Anterior cingulate cortex (tissue), 58 donors: ENCODE results near the gene DDX6.
A peak's percentile ranks its signal among the peaks of the same experiment; 100 is the strongest.
"Not testable (repeated sequence)": the region's sequence is repeated elsewhere in the genome, so short reads cannot be mapped to it uniquely, and the experiment has no call there.

ENCODE experiments used
- DNase-seq, 58 donors: peaks; one replicate each; lab custom pipeline; 2025; lab: John Stamatoyannopoulos, UW

DDX6 gene

GRCh38 chr11:118748056-118748455 is 42.9 kb downstream of the DDX6 start:
- no peak for DNase-seq

DNA sequence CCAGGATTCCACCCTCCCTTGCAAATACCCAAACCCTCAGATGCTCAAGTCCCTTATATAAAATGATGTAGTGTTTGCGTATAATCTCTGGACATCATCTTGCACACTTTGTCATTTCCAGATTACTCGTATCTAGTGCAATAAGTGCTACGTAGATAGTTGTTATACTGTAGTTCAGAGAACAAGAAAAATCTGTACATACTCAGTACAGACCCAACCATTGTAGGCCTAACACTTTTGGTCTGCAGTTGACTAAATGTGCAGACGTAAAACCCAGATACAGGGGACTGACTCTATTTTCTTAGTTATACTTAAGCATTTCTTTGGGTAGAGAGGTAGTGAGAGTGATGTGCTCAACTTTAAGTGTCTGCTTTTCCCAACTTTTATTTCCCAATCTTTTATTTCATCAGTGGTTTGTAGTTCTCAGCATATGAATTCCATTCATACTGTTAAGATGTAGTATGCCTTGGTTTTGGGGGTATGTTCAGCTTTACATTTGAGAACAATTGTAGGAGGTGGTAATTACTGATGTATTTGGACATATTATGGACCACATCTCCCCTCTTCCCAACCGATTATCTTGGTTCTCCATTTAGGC is 43.9 kb downstream of the DDX6 start:
- no peak for DNase-seq

- no peak for DNase-seq
These were observed 46.9 kb downstream of the DDX6 start for GRCh38 chr11:118744046-118744445.

DNA sequence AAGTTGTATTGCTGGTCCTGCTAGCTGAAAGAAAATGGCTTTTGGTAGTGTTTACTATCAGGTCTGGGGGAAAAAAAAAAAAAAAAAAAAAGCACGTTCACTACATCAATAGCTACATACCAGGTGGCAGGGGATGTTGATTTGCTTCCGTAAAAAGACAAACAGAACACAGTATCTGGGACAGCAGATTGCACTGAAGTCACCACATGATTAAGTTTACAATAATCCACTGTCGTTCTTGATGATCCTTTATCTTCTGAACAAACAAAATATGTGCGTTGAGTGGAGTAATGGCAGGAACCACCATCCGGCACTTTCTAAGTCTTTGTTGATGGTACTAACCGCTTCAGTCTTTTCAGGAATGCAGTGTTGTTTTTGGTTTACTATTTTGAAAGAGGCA is 48.7 kb downstream of the DDX6 start:
- DNase-seq: no peak

DNA sequence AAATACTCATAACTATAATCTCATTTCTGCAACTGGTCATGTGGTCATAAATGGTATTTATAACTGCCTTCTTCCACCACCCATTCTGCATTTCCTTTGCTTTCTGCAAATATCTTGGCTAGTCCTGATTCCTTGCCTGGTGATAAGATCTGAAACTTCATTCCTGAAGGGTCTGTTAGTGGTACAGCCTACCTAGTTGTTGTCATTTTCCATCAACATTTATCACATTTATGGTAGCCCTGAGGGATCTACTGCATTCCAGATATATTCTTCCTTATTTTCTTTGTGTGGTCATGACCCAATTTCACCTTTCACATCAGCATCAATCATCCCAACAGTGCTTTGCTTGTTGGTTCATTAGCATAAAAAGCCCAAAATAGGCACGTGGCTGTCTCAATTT is 50.1 kb downstream of the DDX6 start:
- DNase-seq: no peak

- no peak for DNase-seq
These were observed 55.8 kb downstream of the DDX6 start for GRCh38 chr11:118735203-118735602.

- DNase-seq: no peak
These were observed 56.9 kb downstream of the DDX6 start for GRCh38 chr11:118734031-118734430.

GRCh38 chr11:118729753-118730152 is 61.2 kb downstream of the DDX6 start:
- not testable (repeated sequence) for DNase-seq

DNA sequence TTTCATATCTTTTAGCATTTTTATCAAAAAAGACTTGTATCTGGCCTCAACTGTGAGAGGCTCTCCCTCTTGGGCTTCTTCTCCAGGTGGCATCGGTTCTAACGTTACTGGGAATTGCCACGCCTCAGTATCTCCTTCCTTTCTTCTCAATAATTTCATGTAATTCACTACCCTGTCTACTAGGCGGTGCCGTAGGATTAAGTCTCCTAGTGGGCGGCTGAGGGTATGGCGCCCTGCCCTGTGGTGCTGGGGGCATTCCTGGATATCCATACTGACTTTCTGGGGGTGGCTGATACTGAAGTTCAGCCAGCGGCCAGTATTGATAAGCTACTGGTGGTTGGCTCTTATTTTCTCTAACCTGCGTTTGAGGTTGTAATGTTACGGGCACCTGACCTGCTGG is 62.9 kb downstream of the DDX6 start:
- DNase-seq: not testable (repeated sequence)

- DNase-seq: not testable (repeated sequence)
These were observed 63.3 kb downstream of the DDX6 start for GRCh38 chr11:118727721-118728066.

DNA sequence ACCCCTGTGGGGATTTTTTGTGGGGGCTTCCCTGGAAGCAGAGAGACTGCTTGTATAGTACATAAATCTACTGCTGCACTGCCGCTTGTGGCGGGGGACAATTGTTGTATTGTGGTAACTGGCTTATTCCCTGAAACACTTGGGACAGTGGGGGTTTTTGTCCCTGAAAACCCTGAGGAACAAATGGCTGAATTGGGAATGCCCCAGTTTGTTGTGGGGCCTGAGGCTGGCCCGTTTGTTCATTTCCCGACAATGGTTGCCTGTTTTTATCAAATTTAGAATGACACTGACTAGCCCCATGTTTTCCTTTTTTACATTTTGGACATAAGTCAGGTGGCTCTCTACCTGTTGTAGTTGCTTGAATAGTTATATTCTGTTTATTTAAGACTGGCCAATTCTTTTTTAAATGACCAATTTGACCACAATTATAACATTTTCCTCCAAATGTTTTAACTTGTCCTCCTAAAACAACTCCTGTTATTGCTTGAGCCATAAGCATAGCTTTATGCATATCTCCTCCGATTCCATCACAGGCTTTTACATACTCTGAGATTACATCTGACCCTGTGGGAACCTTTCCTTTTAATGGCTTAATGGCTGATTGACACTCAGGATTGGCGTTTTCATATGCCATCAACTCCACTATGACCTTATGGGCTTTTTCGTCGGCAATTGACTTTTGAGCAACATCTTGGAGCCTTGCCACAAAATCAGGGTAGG is 63.8 kb downstream of the DDX6 start:
- DNase-seq: peak in 4 of 58 donors; percentile 12 to 46 (median 19)

GRCh38 chr11:118721478-118722015 is 69.4 kb downstream of the DDX6 start:
- DNase-seq: not testable (repeated sequence)

DNA sequence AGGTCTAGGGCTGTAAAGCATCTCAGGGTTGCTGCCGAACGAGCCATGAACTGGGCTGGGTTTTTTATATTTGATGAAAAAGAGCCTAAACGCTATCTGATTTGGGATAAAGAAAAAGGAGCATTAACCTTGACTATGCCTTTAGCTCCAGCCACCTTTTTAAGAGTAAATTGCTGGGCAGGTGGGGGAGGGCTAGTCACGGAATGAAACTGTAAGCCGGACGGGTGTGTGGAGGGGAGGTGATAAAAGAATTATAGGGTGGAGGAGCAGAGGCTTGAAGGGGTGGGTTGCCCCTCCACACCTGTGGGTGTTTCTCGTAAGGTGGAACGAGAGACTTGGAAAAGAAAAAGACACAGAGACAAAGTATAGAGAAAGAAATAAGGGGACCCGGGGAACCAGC is 70.2 kb downstream of the DDX6 start:
- DNase-seq: not testable (repeated sequence)

- DNase-seq: not testable (repeated sequence)
These were observed 70.9 kb downstream of the DDX6 start for GRCh38 chr11:118720078-118720477.

GRCh38 chr11:118718562-118718961 is 72.4 kb downstream of the DDX6 start:
- DNase-seq: not testable (repeated sequence)

DNA sequence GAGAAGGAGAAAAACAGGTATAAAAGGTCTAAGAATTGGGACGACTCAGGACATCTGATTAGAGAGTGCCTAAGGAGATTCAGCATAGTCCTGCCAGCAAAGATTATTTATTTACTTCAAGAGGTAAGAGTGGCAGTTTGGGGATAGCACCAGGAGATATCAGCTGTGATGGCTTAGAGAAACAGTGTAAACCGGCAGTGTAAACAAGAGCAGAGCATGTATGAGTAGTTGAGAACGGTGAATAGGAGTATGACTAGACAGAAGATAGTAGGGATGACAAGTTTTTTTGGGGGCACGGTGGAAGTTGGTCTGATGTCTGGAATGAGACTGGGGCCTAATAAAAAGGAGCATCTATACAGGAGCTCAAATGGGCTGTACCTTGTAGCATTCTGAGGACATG is 73.2 kb downstream of the DDX6 start:
- DNase-seq: not testable (repeated sequence)

DNA sequence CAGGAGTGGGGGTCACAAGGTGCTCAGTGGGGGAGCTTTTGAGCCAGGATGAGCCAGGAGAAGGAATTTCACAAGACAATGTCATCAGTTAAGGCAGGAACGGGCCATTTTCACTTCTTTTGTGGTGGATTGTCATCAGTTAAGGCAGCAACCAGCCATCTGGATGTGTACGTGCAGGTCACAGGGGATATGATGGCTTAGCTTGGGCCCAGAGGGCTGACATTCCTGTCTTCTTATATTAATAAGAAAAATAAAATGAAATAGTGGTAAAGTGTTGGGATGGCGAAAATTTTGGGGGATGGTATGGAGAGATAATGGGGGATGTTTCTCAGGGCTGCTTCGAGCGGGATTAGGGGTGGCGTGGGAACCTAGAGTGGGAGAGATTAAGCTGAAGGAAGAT is 73.7 kb downstream of the DDX6 start:
- DNase-seq: not testable (repeated sequence)

- no peak for DNase-seq
These were observed 75.1 kb downstream of the DDX6 start for GRCh38 chr11:118715837-118716260.

- no peak for DNase-seq
These were observed 75.6 kb downstream of the DDX6 start for GRCh38 chr11:118715245-118715831.

- no peak for DNase-seq
These were observed 76.1 kb downstream of the DDX6 start for GRCh38 chr11:118714816-118715215.

- not testable (repeated sequence) for DNase-seq
These were observed 76.5 kb downstream of the DDX6 start for GRCh38 chr11:118714416-118714815.

DNA sequence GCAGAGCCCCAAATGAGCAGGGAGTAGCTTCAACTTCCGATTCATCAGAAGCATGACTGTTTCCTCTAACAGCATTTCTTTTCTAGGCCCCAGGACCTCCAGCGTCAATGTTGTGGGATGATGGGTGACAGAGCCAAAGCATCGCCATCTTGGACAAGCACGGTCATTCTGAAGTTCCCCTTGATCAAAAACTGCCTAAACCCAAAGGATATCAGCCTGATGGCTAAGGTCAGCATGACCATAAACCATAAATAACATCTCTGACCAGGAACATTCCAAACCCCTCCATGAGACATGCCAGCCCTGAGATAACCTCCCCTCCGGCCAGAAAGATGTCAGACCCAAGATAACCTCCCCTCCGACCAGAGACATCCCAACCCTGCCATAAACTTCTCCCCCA is 82.7 kb downstream of the DDX6 start:
- no peak for DNase-seq
